Measurements from ENCODE around the gene MACO1. TPM values are rescaled to one million over a fixed set of nuclear protein-coding genes. Genes with fewer than 3 reads are reported as not detected.

The MACO1 gene
- total RNA-seq, 1 experiment from 2014 or later = 6.3 TPM

GRCh38 chr1:25524568-25525360 lies 94.1 kb downstream of the MACO1 start:
- DNase-seq (ENCODE audit: low spot score) = no peak

- DNase-seq (ENCODE audit: low spot score) = no peak
These were observed 94.6 kb downstream of the MACO1 start for GRCh38 chr1:25525361-25525688.

- DNase-seq (ENCODE audit: low spot score) = no peak
These were observed 96.1 kb downstream of the MACO1 start for GRCh38 chr1:25526753-25527152.

GRCh38 chr1:25527226-25527846 lies 96.6 kb downstream of the MACO1 start:
- DNase-seq (ENCODE audit: low spot score) = no peak

- DNase-seq (ENCODE audit: low spot score) = no peak
These were observed 97.4 kb downstream of the MACO1 start for GRCh38 chr1:25527946-25528595.

GRCh38 chr1:25528881-25529517 lies 98.3 kb downstream of the MACO1 start:
- no peak for DNase-seq (ENCODE audit: low spot score)

GRCh38 chr1:25529518-25530185 lies 99.0 kb downstream of the MACO1 start:
- no peak for DNase-seq (ENCODE audit: low spot score)

- no peak for DNase-seq (ENCODE audit: low spot score)
These were observed 99.7 kb downstream of the MACO1 start for GRCh38 chr1:25530186-25531081.

GRCh38 chr1:25531082-25531461 lies 100.4 kb downstream of the MACO1 start:
- DNase-seq (ENCODE audit: low spot score) = no peak

- DNase-seq (ENCODE audit: low spot score) = no peak
These were observed 102.3 kb downstream of the MACO1 start for GRCh38 chr1:25532970-25533369.

- no peak for DNase-seq (ENCODE audit: low spot score)
These were observed 103.2 kb downstream of the MACO1 start for GRCh38 chr1:25533775-25534409.

GRCh38 chr1:25534410-25534788 lies 103.7 kb downstream of the MACO1 start:
- DNase-seq (ENCODE audit: low spot score) = no peak

GRCh38 chr1:25536124-25536523 lies 105.4 kb downstream of the MACO1 start:
- DNase-seq (ENCODE audit: low spot score) = no peak

GRCh38 chr1:25537153-25537831 lies 106.6 kb downstream of the MACO1 start:
- no peak for DNase-seq (ENCODE audit: low spot score)

- no peak for DNase-seq (ENCODE audit: low spot score)
These were observed 107.6 kb downstream of the MACO1 start for GRCh38 chr1:25538191-25538767.

- no peak for DNase-seq (ENCODE audit: low spot score)
These were observed 110.1 kb downstream of the MACO1 start for GRCh38 chr1:25540750-25541342.

GRCh38 chr1:25541425-25541824 lies 110.7 kb downstream of the MACO1 start:
- DNase-seq (ENCODE audit: low spot score) = no peak

GRCh38 chr1:25541889-25542658 lies 111.4 kb downstream of the MACO1 start:
- no peak for DNase-seq (ENCODE audit: low spot score)
